ENCODE results near the gene EFHC1.

DNA sequence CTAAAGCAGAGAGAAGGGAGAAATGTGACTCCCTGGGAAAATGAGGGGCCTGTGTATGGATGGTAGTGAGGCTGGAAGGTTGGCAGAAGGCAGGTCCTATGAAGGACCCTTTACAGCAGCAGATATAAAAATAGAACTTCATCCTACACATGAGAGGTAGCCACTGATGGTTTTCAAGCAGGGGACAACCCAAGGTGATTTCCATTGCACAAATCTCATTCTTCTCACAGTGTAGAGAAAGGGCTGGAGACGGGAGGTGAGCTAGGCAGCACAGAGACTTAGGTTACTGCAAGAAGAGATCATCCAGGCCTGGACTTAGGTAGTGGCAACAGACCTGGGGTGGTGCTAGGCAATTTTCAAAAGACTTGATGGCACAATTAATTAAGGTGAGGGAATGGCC is 126.0 kb downstream of the EFHC1 start:
- TF ChIP-seq, protein P1, sequence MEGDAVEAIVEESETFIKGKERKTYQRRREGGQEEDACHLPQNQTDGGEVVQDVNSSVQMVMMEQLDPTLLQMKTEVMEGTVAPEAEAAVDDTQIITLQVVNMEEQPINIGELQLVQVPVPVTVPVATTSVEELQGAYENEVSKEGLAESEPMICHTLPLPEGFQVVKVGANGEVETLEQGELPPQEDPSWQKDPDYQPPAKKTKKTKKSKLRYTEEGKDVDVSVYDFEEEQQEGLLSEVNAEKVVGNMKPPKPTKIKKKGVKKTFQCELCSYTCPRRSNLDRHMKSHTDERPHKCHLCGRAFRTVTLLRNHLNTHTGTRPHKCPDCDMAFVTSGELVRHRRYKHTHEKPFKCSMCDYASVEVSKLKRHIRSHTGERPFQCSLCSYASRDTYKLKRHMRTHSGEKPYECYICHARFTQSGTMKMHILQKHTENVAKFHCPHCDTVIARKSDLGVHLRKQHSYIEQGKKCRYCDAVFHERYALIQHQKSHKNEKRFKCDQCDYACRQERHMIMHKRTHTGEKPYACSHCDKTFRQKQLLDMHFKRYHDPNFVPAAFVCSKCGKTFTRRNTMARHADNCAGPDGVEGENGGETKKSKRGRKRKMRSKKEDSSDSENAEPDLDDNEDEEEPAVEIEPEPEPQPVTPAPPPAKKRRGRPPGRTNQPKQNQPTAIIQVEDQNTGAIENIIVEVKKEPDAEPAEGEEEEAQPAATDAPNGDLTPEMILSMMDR (IDR thresholded peaks at IDR 0.05 in 2 of 3, conservative IDR thresholded peaks at IDR 0.05 in 1 of 3; ENCODE audit: borderline replicate concordance in 1 of 3, insufficient read depth in 1 of 3, low read depth in 2 of 3, low read length in 2 of 3): no peak
- no peak for TF ChIP-seq EZH2 (IDR thresholded peaks at IDR 0.05)
- TF ChIP-seq CEBPB (IDR thresholded peaks at IDR 0.05; ENCODE audit: low read depth): no peak
- no peak for TF ChIP-seq POLR2AphosphoS5 (IDR thresholded peaks at IDR 0.05; ENCODE audit: low read depth, low read length)
- no peak for TF ChIP-seq TCF7L2 (IDR thresholded peaks at IDR 0.05; ENCODE audit: borderline replicate concordance, extremely low read depth, insufficient read depth, insufficient read length)
- TF ChIP-seq, protein P2, sequence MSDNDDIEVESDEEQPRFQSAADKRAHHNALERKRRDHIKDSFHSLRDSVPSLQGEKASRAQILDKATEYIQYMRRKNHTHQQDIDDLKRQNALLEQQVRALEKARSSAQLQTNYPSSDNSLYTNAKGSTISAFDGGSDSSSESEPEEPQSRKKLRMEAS (IDR thresholded peaks at IDR 0.05): no peak
- no peak for TF ChIP-seq EGR1 (IDR thresholded peaks at IDR 0.05; ENCODE audit: low read depth)
- TF ChIP-seq POLR2A (IDR thresholded peaks at IDR 0.05; ENCODE audit: borderline replicate concordance, extremely low read depth, insufficient read depth, insufficient read length): no peak
- no peak for TF ChIP-seq ZFX (IDR thresholded peaks at IDR 0.05)
- TF ChIP-seq, protein P3, sequence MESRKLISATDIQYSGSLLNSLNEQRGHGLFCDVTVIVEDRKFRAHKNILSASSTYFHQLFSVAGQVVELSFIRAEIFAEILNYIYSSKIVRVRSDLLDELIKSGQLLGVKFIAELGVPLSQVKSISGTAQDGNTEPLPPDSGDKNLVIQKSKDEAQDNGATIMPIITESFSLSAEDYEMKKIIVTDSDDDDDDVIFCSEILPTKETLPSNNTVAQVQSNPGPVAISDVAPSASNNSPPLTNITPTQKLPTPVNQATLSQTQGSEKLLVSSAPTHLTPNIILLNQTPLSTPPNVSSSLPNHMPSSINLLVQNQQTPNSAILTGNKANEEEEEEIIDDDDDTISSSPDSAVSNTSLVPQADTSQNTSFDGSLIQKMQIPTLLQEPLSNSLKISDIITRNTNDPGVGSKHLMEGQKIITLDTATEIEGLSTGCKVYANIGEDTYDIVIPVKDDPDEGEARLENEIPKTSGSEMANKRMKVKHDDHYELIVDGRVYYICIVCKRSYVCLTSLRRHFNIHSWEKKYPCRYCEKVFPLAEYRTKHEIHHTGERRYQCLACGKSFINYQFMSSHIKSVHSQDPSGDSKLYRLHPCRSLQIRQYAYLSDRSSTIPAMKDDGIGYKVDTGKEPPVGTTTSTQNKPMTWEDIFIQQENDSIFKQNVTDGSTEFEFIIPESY (IDR thresholded peaks at IDR 0.05; ENCODE audit: extremely low read depth, insufficient replicate concordance, low read length): no peak
- TF ChIP-seq SIN3A (IDR thresholded peaks at IDR 0.05; ENCODE audit: low read depth): no peak
- no peak for TF ChIP-seq EZH2phosphoT487 (IDR thresholded peaks at IDR 0.05; ENCODE audit: borderline replicate concordance)
- no peak for TF ChIP-seq ZNF274 (IDR thresholded peaks at IDR 0.05; ENCODE audit: low read depth, low read length)
- TF ChIP-seq, protein P4, sequence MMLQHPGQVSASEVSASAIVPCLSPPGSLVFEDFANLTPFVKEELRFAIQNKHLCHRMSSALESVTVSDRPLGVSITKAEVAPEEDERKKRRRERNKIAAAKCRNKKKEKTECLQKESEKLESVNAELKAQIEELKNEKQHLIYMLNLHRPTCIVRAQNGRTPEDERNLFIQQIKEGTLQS (IDR thresholded peaks at IDR 0.05): no peak

Data from HCT116 (cell line).